DND-41 (cell line): Measurements from ENCODE around the gene HOXB4.

ENCODE experiments used
- ATAC-seq: fragments of 200-7000 bp; cut with Tn5 transposase; 3 replicates; pipeline ENCODE4 v1.9.1; 2021; ENCODE audit warnings: low read depth; ENCODE audit not compliant: insufficient read depth
- DNase-seq: peaks from one replicate; pipeline ENCODE4 v3.0.0-alpha.2; 2020
- H2AFZ ChIP-seq: 2 replicates; pipeline ENCODE4 v1.6.0; 2012; ENCODE audit warnings: low read depth, low read length
- H3K27ac ChIP-seq: 2 replicates; pipeline ENCODE4 v1.5.1; 2012; ENCODE audit warnings: low read length, inconsistent platforms
- H3K27me3 ChIP-seq: fragments of 200-600 bp; sonication (generic); 2 replicates; pipeline ENCODE4 v1.6.0; 2012; ENCODE audit warnings: low read length, mild to moderate bottlenecking, inconsistent platforms; ENCODE audit not compliant: insufficient read depth, poor library complexity
- H3K36me3 ChIP-seq: 2 replicates; pipeline ENCODE4 v1.5.1; 2012; ENCODE audit warnings: low read length, inconsistent platforms; ENCODE audit not compliant: insufficient read depth
- H3K4me1 ChIP-seq: 2 replicates; pipeline ENCODE4 v1.5.1; 2012; ENCODE audit warnings: mild to moderate bottlenecking, low read length; ENCODE audit not compliant: insufficient read depth
- H3K4me2 ChIP-seq: 2 replicates; pipeline ENCODE4 v1.6.0; 2012; ENCODE audit warnings: mild to moderate bottlenecking, moderate library complexity, low read length, inconsistent platforms; ENCODE audit not compliant: insufficient read depth
- H3K4me3 ChIP-seq, 2 experiments: fragments of 200-600 bp in 1 of 2; shearing (Covaris generic) in 1 of 2; 2 replicates each; pipeline ENCODE4 v1.5.1; 2012 to 2016; ENCODE audit warnings: inconsistent platforms in 2 of 2, low read length in 2 of 2, mild to moderate bottlenecking in 2 of 2, low read depth in 1 of 2, moderate library complexity in 1 of 2
- H3K79me2 ChIP-seq: 2 replicates; pipeline ENCODE4 v1.6.0; 2012; ENCODE audit warnings: low read length, inconsistent platforms; ENCODE audit not compliant: insufficient read depth
- H3K9ac ChIP-seq: 2 replicates; pipeline ENCODE4 v1.6.0; 2012; ENCODE audit warnings: low read depth, mild to moderate bottlenecking, inconsistent platforms, low read length, moderate library complexity
- H3K9me3 ChIP-seq: 2 replicates; pipeline ENCODE4 v1.5.1; 2012; ENCODE audit warnings: low read length, moderate library complexity, mild to moderate bottlenecking, inconsistent platforms; ENCODE audit not compliant: insufficient read depth, severe bottlenecking
- H4K20me1 ChIP-seq: 2 replicates; pipeline ENCODE4 v1.6.0; 2012; ENCODE audit warnings: low read length; ENCODE audit not compliant: insufficient read depth
- CTCF ChIP-seq: IDR thresholded peaks from 2 replicates; pipeline ENCODE4 v1.5.1; 2012; ENCODE audit warnings: borderline replicate concordance, low read length, moderate library complexity, mild to moderate bottlenecking; ENCODE audit not compliant: poor library complexity, severe bottlenecking; ENCODE audit errors: extremely low read depth
- EZH2 ChIP-seq: IDR thresholded peaks from 3 replicates; pipeline ENCODE4 v1.6.1; 2012; ENCODE audit warnings: borderline replicate concordance, low read depth, mild to moderate bottlenecking, moderate library complexity, low read length, inconsistent platforms; ENCODE audit not compliant: severe bottlenecking

The HOXB4 gene

DNA sequence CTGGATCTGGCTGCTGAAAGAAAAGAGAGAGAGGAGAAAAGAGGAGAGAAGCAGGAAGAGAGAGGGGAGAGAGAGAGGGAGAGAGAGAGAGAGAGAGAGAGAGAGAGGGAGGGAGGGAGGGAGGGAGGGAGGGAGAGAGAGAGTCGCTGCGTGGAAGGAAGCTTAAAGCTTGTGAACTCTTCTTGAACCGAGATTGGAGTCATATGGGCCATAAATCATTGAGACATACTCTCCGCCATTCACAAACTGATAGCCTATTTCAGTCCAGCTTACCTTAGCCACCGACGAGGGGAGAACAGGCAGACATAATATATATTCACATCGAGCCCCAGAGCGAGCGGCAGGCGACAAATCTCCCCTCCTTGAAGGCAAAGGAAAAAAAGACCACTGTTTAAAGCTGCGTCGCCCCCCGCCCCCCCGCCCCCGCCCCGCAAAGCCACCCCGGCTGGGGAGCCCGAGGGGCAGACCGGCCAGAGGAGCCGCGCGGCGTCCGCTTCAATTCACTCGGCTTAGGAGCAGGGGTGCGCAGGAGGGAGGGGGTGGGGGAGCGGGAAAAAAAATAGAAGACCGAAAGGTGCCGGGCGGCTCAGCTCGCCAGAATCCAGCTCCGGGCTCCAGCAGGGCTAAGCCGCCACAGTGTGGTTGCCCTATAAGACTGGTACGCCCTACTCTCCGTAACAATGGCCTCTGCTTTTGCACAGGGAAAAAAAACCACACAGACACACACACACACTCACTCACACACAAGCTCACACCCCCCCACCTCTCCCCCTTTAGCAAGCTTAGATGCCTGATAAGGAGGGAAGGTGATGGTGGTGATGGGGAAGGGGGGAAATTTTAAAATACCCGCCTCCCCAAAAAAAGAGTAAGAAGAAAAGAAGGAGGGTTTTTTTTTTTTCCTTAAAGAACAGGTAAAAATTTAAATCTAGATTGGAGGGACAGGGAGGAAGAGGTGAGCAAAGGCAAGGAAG lies 22.6 kb downstream of the HOXB4 start:
- H3K4me2 ChIP-seq: no peak overlapping the region
- H2AFZ ChIP-seq: no peak overlapping the region
- peaks cover 39% of the 10 kb centered on the region for H3K27me3 ChIP-seq
- no peaks in the 10 kb centered on the region for H3K79me2 ChIP-seq
- ATAC-seq (no peak), DNase-seq (no peak)
- H3K4me1 ChIP-seq: no peaks in the 10 kb centered on the region
- H3K36me3 ChIP-seq: no peaks in the 10 kb centered on the region
- no peak overlapping the region for H3K9ac ChIP-seq
- no peaks in the 10 kb centered on the region for H3K9me3 ChIP-seq
- H3K4me3 ChIP-seq: no peak overlapping the region
- H4K20me1 ChIP-seq: no peaks in the 10 kb centered on the region
- H3K27ac ChIP-seq: no peak overlapping the region
- no peak for TF ChIP-seq CTCF
- no peak for TF ChIP-seq EZH2

DNA sequence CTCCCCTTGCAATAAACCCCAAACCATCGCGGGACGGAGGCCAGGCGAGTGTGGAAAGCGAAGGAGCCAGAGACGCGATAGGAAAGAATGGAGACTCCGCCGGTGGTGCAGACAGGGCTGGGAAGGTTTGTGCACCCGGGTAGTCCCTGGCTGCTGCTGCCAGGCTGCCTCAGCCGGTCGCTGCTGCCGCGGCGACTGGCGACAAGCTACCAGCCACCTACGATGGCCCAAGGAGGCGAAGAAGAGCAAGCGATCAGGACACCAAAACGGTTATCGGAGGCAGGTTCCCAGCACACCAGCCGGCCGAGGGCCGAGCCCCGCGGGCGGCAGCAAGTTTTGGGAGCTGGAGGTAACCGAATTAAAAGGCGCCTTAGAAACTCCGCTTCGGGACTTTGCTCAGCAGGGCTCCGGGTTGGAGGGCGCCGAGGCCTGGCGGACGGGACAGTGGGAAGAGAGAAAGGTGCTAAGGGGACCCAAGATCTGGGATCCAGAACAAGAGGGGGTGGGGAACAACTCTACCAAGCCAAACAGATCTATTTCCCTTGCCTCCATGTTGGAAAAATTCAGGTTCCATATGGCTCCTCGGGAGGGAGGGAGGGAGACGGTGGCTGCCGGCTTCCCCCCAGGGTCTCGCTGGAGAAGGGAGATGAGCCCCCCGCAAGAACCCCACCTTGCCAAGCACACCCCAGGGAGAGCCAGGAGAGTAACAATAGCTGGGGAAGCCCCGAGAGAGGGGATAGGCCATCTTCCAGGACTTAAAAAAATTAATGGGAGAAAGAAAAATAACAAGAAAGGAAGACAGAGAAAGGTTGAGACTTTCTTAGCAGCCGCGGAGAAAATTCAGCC lies 23.5 kb downstream of the HOXB4 start:
- H4K20me1 ChIP-seq: no peaks in the 10 kb centered on the region
- no peak overlapping the region for H2AFZ ChIP-seq
- no peak overlapping the region for H3K9ac ChIP-seq
- H3K27ac ChIP-seq: no peak overlapping the region
- ATAC-seq (no peak), DNase-seq (no peak)
- no peak overlapping the region for H3K4me2 ChIP-seq
- TF ChIP-seq EZH2: no peak
- TF ChIP-seq CTCF: no peak
- no peak overlapping the region for H3K4me3 ChIP-seq
- no peaks in the 10 kb centered on the region for H3K4me1 ChIP-seq
- H3K9me3 ChIP-seq: no peaks in the 10 kb centered on the region
- H3K36me3 ChIP-seq: no peaks in the 10 kb centered on the region
- no peaks in the 10 kb centered on the region for H3K79me2 ChIP-seq
- peaks cover 35% of the 10 kb centered on the region for H3K27me3 ChIP-seq

DNA sequence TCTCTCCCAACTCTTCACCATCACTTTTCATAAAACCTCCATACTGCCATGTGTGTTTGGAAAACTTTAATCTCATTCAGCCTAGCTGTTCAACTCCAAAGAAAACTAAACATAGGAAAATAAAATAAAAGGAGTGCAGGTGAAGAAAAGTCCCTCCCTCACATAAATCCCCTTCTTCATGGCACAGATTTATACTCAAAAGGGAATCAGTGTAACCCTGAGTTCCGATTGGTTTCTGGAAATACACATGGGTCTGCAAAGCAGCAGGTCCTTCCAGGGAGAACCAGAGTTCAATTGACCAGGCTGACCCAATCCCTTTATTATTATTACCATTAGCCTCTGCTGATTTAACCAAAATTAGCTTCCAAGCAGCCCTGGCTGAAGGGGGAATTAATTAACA lies 24.3 kb downstream of the HOXB4 start:
- peaks cover 28% of the 10 kb centered on the region for H3K27me3 ChIP-seq

More for the DNA sequence above, 24.3 kb downstream of the HOXB4 start:
- no peak for TF ChIP-seq EZH2
- no peak for TF ChIP-seq CTCF
- ATAC-seq: no peak
- Histone ChIP-seq H3K4me3 (no peak overlapping the region), H3K9me3 (no peaks in the 10 kb centered on the region), H3K4me2 (no peak overlapping the region), H3K79me2 (no peaks in the 10 kb centered on the region), H3K9ac (no peak overlapping the region), H4K20me1 (no peaks in the 10 kb centered on the region), H3K36me3 (no peaks in the 10 kb centered on the region), H2AFZ (no peak overlapping the region), H3K4me1 (no peaks in the 10 kb centered on the region), H3K27ac (no peak overlapping the region)
- no peak for DNase-seq
